Measurements from ENCODE around the gene HIGD1C.
"Not testable (repeated sequence)": the region's sequence is repeated elsewhere in the genome, so short reads cannot be mapped to it uniquely, and the experiment has no call there.

The HIGD1C gene

GRCh38 chr12:51008329-51009055 is 56.1 kb downstream of the HIGD1C start:
- TF ChIP-seq CTCF (IDR thresholded peaks at IDR 0.05; ENCODE audit: control extremely low read depth, extremely low read depth, low read depth, missing control alignments), result no peak

GRCh38 chr12:51009056-51009440 is 56.7 kb downstream of the HIGD1C start:
- ChIA-PET CTCF (interaction anchor here (0.9 kb wide), 1 partner anchor 244 kb away, joined by 3 read pairs; no protein-coding TSS in a partner anchor), POLR2A (no interaction called here)
- peak; percentile 30 for DNase-seq (ENCODE audit: extremely low spot score)
- no peak for TF ChIP-seq CTCF (IDR thresholded peaks at IDR 0.05; ENCODE audit: control extremely low read depth, extremely low read depth, low read depth, missing control alignments)

More at GRCh38 chr12:51008329-51009055, 56.1 kb downstream of the HIGD1C start:
- ChIA-PET POLR2A (no interaction called here), CTCF (interaction anchor here (0.9 to 1.1 kb wide), 2 partner anchors 17 to 243 kb away, joined by 3 read pairs; no protein-coding TSS in a partner anchor)
- no peak for DNase-seq (ENCODE audit: extremely low spot score)

GRCh38 chr12:51011955-51012354 is 59.6 kb downstream of the HIGD1C start:
- no peak for DNase-seq (ENCODE audit: extremely low spot score)
- ChIA-PET CTCF (interaction anchor here (1.0 to 1.7 kb wide), 2 partner anchors 9 to 13 kb away, joined by 3 to 5 read pairs; no protein-coding TSS in a partner anchor), POLR2A (no interaction called here)
- no peak for TF ChIP-seq CTCF (IDR thresholded peaks at IDR 0.05; ENCODE audit: control extremely low read depth, extremely low read depth, low read depth, missing control alignments)

- CTCF ChIA-PET, result interaction anchor here (1.0 kb wide), 1 partner anchor 10 kb away, joined by 3 read pairs; no protein-coding TSS in a partner anchor
- POLR2A ChIA-PET, result no interaction called here
- no peak for TF ChIP-seq CTCF (IDR thresholded peaks at IDR 0.05; ENCODE audit: control extremely low read depth, extremely low read depth, low read depth, missing control alignments)
- DNase-seq (ENCODE audit: extremely low spot score), result no peak
Measured at GRCh38 chr12:51012570-51013236, 60.4 kb downstream of the HIGD1C start.

GRCh38 chr12:51013441-51013840 is 61.1 kb downstream of the HIGD1C start:
- no peak for DNase-seq (ENCODE audit: extremely low spot score)
- POLR2A ChIA-PET, result no interaction called here
- TF ChIP-seq CTCF (IDR thresholded peaks at IDR 0.05; ENCODE audit: control extremely low read depth, extremely low read depth, low read depth, missing control alignments), result no peak
- CTCF ChIA-PET, result no interaction called here

GRCh38 chr12:51014467-51014866 is 62.1 kb downstream of the HIGD1C start:
- POLR2A ChIA-PET; DNase-seq (ENCODE audit: extremely low spot score); CTCF ChIA-PET: not testable (repeated sequence)

- ChIA-PET POLR2A (no interaction called here), CTCF (interaction anchor here (1.0 kb wide), 1 partner anchor 9 kb away, joined by 5 read pairs; the partner anchor contains the start of gene SLC11A2)
- TF ChIP-seq CTCF (IDR thresholded peaks at IDR 0.05; ENCODE audit: control extremely low read depth, extremely low read depth, low read depth, missing control alignments), result no peak
- no peak for DNase-seq (ENCODE audit: extremely low spot score)
Measured at GRCh38 chr12:51017452-51017851, 65.1 kb downstream of the HIGD1C start.
